ENCODE data around the gene CARS2.

Gene CARS2

GRCh38 chr13:110635405-110636002, 70.4 kb downstream of the CARS2 start (continued):
- no peak for TF ChIP-seq ZBTB11 (tag by site-specific recombination; conservative IDR thresholded peaks at IDR 0.05; ENCODE audit: low read depth)
- TF ChIP-seq ZNF600 (tag by site-specific recombination; IDR thresholded peaks at IDR 0.05) = no peak
- no peak for TF ChIP-seq ZNF561 (tag by site-specific recombination; IDR thresholded peaks at IDR 0.05; ENCODE audit: borderline replicate concordance)
- no peak for TF ChIP-seq INSM2 (tag by site-specific recombination; IDR thresholded peaks at IDR 0.05)

- ChIA-PET POLR2A (no interaction called here), CTCF (no interaction called here)
- peaks cover 0 to 75% of the 10 kb centered on the region in 2 experiments; a peak in 1 of 3 replicates for H3K36me3 ChIP-seq (ENCODE audit: control insufficient read depth in 2 of 2, insufficient read depth in 1 of 2, low read length in 2 of 2)
- H3K27ac ChIP-seq (ENCODE audit: extremely low read depth, low read depth, low read length) = no peak overlapping the region
- no peaks in the 10 kb centered on the region for H3K4me1 ChIP-seq (ENCODE audit: control insufficient read depth, insufficient read depth, low read length)
- H3K4me3 ChIP-seq (ENCODE audit: low read depth, low read length) = no peak overlapping the region
- no peaks in the 10 kb centered on the region for H3K9me3 ChIP-seq (ENCODE audit: control insufficient read depth, insufficient read depth, low read depth, low read length)
- 0 out of 2 replicates have a peak, but pooled peaks have one; percentile 22 for TF ChIP-seq HIC1 (tag by site-specific recombination; IDR thresholded peaks at IDR 0.05)
- no peak for TF ChIP-seq ZNF23 (tag by site-specific recombination; IDR thresholded peaks at IDR 0.05; ENCODE audit: borderline replicate concordance)
- TF ChIP-seq ZNF600 (tag by site-specific recombination; IDR thresholded peaks at IDR 0.05) = peak; percentile 65
- TF ChIP-seq ZIC2 (tag by site-specific recombination; IDR thresholded peaks at IDR 0.05) = peak; percentile 47; the same call in 1 of the 2 replicates
- no peak for TF ChIP-seq ZNF37A (tag by site-specific recombination; IDR thresholded peaks at IDR 0.05)
- peak; percentile 72 for TF ChIP-seq ZNF629 (tag by site-specific recombination; IDR thresholded peaks at IDR 0.05)
- no peak for TF ChIP-seq ZBTB7A (tag by site-specific recombination; IDR thresholded peaks at IDR 0.05; ENCODE audit: low read depth)
- TF ChIP-seq ELK4 (IDR thresholded peaks at IDR 0.05; ENCODE audit: borderline replicate concordance, low read depth, low read length) = no peak
- 0 out of 2 replicates have a peak, but pooled peaks have one; percentile 21 for TF ChIP-seq GLIS2 (tag by site-specific recombination; IDR thresholded peaks at IDR 0.05)
- no peak for TF ChIP-seq GLI2 (tag by site-specific recombination; IDR thresholded peaks at IDR 0.05; ENCODE audit: borderline replicate concordance, low read depth)
- TF ChIP-seq ZNF140 (tag by site-specific recombination; IDR thresholded peaks at IDR 0.05) = no peak
- TF ChIP-seq GLIS1 (tag by site-specific recombination; IDR thresholded peaks at IDR 0.05) = peak; percentile 40; the same call in 1 of the 2 replicates
- TF ChIP-seq ZNF658 (tag by site-specific recombination; IDR thresholded peaks at IDR 0.05) = no peak
- no peak for TF ChIP-seq OSR2 (tag by site-specific recombination; IDR thresholded peaks at IDR 0.05)
- peak; percentile 47; the same call in 1 of the 2 replicates for TF ChIP-seq KLF17 (tag by site-specific recombination; IDR thresholded peaks at IDR 0.05)
- no peak for TF ChIP-seq KLF7 (tag by site-specific recombination; IDR thresholded peaks at IDR 0.05; ENCODE audit: borderline replicate concordance)
- no peak for TF ChIP-seq ZNF133 (tag by site-specific recombination; IDR thresholded peaks at IDR 0.05)
- no peak for TF ChIP-seq ZBTB21 (tag by site-specific recombination; IDR thresholded peaks at IDR 0.05)
- no peak for TF ChIP-seq TRIM28 (IDR thresholded peaks at IDR 0.05; ENCODE audit: borderline replicate concordance, low read length)
- TF ChIP-seq ZBTB11 (tag by site-specific recombination; conservative IDR thresholded peaks at IDR 0.05; ENCODE audit: low read depth) = no peak
- peak; percentile 43; the same call in 1 of the 2 replicates for TF ChIP-seq ZBTB17 (tag by site-specific recombination; IDR thresholded peaks at IDR 0.05)
These were observed 71.4 kb downstream of the CARS2 start for GRCh38 chr13:110634558-110634957.

Data from HEK293 (cell line).